Testis (tissue), 2 donors: ENCODE measurements around the gene SETD1B.

Experiments
- CTCF ChIP-seq, 3 experiments: fragments of 450-650 bp in 2 of 3; fragments of 200-600 bp in 1 of 3; sonication (generic) in 1 of 3; IDR thresholded peaks; one replicate each; pipeline ENCODE4 v1.5.1; 2016 to 2019; ENCODE audit warnings: antibody characterized with exemption in 3 of 3, mild to moderate bottlenecking in 2 of 3, moderate library complexity in 1 of 3
- POLR2A ChIP-seq: fragments of 450-650 bp; IDR thresholded peaks from one replicate; pipeline ENCODE4 v1.6.1; 2017; ENCODE audit warnings: antibody characterized with exemption, mild to moderate bottlenecking, moderate library complexity

GRCh38 chr12:121849211-121849610 lies 45.4 kb downstream of the SETD1B start:
- TF ChIP-seq CTCF (IDR thresholded peaks at IDR 0.05) (no peak), POLR2A (no peak)
